ENCODE measurements around the gene CMIP. TPM values are rescaled to one million over a fixed set of nuclear protein-coding genes. Genes with fewer than 3 reads are reported as not detected.

The CMIP gene
- total RNA-seq, 1 experiment from 2014 or later, result 25.7 TPM

DNA sequence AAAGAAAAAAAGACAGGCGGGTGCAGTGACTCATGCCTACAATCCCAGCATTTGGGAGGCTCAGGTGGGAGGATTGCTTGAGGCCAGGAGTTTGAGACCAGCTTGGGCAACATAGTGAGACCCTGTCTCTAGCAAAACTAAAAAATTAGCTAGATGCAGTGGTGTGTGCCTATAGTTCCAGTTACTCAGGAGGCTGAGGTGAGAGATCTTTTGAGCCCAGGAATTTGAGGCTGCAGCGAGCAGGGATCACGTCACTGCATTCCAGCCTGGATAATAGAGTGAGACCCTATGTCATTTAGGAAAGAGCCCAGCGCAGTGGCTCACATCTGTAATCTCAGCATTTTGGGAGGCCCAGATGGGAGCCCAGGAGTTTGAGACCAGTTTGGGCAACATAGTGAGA is 126.6 kb downstream of the CMIP start:
- intact Hi-C loops (cut with micrococcal nuclease), result no loop called here
- H3K9ac ChIP-seq (ENCODE audit: low read length), result no peak overlapping the region
- peaks cover 17% of the 10 kb centered on the region for H3K4me1 ChIP-seq (ENCODE audit: insufficient read depth, low read length)
- no peak for ATAC-seq
- BruUV-seq (replicated peaks), result no TSS peak
- no peak overlapping the region for H3K27ac ChIP-seq (ENCODE audit: low read length)
- no peaks in the 10 kb centered on the region for H3K9me3 ChIP-seq (ENCODE audit: low read length)
- H2AFZ ChIP-seq (ENCODE audit: low read length), result no peak overlapping the region
- no peaks in the 10 kb centered on the region for H3K9me2 ChIP-seq (replicated peaks; ENCODE audit: low read length)
- CTCF ChIA-PET, result no interaction called here
- H3K36me3 ChIP-seq (ENCODE audit: low read depth, low read length), result peaks cover 10% of the 10 kb centered on the region
- peaks cover 100% of the 10 kb centered on the region for H3K79me2 ChIP-seq (ENCODE audit: low read length)
- POLR2A ChIA-PET (ENCODE audit: unreplicated experiment), result no interaction called here
- H3F3A ChIP-seq (ENCODE audit: low read length, unreplicated experiment), result no peaks in the 10 kb centered on the region
- no peak for DNase-seq
- H4K20me1 ChIP-seq (ENCODE audit: low read length), result no peaks in the 10 kb centered on the region
- no peak for TF ChIP-seq EZH2phosphoT487 (IDR thresholded peaks at IDR 0.05; ENCODE audit: borderline replicate concordance, low read length)
- TF ChIP-seq EZH2 (IDR thresholded peaks at IDR 0.05; ENCODE audit: low read length, unreplicated experiment), result no peak
- no peak for TF ChIP-seq CTCF (conservative IDR thresholded peaks at IDR 0.05; ENCODE audit: low read depth, low read length)
- H3K27me3 ChIP-seq (ENCODE audit: low read length), result no peaks in the 10 kb centered on the region
- H3K4me3 ChIP-seq (ENCODE audit: low read length), result no peak overlapping the region
- no peak overlapping the region for H3K4me2 ChIP-seq (ENCODE audit: low read length)

DNA sequence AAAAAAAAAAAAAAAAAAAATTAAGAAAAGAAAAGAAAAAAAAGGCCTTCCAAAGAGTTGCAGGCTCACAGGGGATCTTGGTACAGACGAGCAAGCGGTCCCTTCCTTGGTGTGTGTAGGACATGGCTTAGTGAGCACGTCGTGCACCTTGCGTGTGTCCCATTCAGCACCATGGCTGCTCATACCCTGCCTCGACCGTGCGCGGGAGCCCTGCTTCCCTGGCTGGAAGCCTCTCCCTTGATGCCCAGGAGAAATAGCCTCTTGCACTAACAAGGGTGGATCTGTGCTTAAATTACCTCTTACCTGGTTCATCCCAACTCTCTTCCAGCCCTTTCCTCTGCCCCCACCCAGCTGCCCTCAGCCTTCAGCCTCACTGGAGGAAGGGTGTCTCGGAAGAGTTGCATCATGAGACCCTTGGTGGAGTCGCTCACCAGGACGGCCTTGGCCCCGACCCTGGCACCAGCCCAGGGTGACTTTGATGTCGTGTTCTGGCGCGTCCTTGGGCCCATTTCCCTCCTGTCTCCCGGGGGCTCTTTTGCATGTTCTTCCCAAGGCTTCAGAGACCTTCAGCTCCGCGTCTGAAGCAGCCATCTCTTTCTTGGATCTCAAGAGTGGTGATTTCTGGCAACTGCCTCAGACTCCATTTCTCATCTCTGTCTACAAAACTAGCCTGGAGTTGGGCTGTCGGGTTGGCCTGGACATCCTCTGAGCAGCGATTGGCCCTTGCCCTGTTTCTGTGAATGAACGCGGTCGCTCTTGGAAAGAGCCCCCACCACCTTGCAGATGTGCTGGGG is 127.2 kb downstream of the CMIP start:
- CTCF ChIA-PET, result no interaction called here
- H4K20me1 ChIP-seq (ENCODE audit: low read length), result no peaks in the 10 kb centered on the region

More for the DNA sequence above, 127.2 kb downstream of the CMIP start:
- Histone ChIP-seq H3K9me2 (replicated peaks; ENCODE audit: low read length) (no peaks in the 10 kb centered on the region), H3K36me3 (ENCODE audit: low read depth, low read length) (peaks cover 6% of the 10 kb centered on the region), H3K27ac (ENCODE audit: low read length) (no peak overlapping the region), H3K4me3 (ENCODE audit: low read length) (no peak overlapping the region), H3K9ac (ENCODE audit: low read length) (no peak overlapping the region), H3K27me3 (ENCODE audit: low read length) (no peaks in the 10 kb centered on the region), H3F3A (ENCODE audit: low read length, unreplicated experiment) (no peaks in the 10 kb centered on the region), H3K4me1 (ENCODE audit: insufficient read depth, low read length) (peaks cover 17% of the 10 kb centered on the region), H3K9me3 (ENCODE audit: low read length) (no peaks in the 10 kb centered on the region), H2AFZ (ENCODE audit: low read length) (no peak overlapping the region), H3K79me2 (ENCODE audit: low read length) (peaks cover 100% of the 10 kb centered on the region), H3K4me2 (ENCODE audit: low read length) (no peak overlapping the region)
- POLR2A ChIA-PET (ENCODE audit: unreplicated experiment), result no interaction called here
- no peak for DNase-seq
- no TSS peak for BruUV-seq (replicated peaks)
- intact Hi-C loops (cut with micrococcal nuclease), result no loop called here
- TF ChIP-seq EZH2phosphoT487 (IDR thresholded peaks at IDR 0.05; ENCODE audit: borderline replicate concordance, low read length) (no peak), CTCF (conservative IDR thresholded peaks at IDR 0.05; ENCODE audit: low read depth, low read length) (no peak), EZH2 (IDR thresholded peaks at IDR 0.05; ENCODE audit: low read length, unreplicated experiment) (no peak)
- no peak for ATAC-seq
